CD4-positive, alpha-beta T cell (primary cell): ENCODE results near the gene CYTIP. TPM values are rescaled to one million over a fixed set of nuclear protein-coding genes. Genes with fewer than 3 reads are reported as not detected.

Experiments used
- ATAC-seq: fragments of 200-7000 bp; cut with Tn5 transposase; one replicate; pipeline ENCODE4 v1.10.0; 2022; ENCODE audit warnings: mild to moderate bottlenecking; ENCODE audit not compliant: poor library complexity
- CTCF ChIA-PET: fragments of 350-600 bp; sonication (Branson Sonifier 250); formaldehyde crosslinking; loops from one replicate; lab custom pipeline; 2021; ENCODE audit warnings: antibody characterized with exemption, inconsistent platforms; lab: Charles Lee
- POLR2A ChIA-PET: fragments of 350-600 bp; sonication (Branson Sonifier 250); formaldehyde crosslinking; loops from one replicate; lab custom pipeline; 2021; ENCODE audit warnings: antibody characterized with exemption, inconsistent platforms; lab: Charles Lee
- DNase-seq, 14 experiments: peaks; one replicate each; pipeline ENCODE4 v3.0.0-alpha.2; 2013 to 2020; ENCODE audit warnings: mixed read lengths in 2 of 14
- H3K27ac ChIP-seq, 2 donors: one replicate each; pipeline versions ENCODE4 v1.5.1 to v1.7.0; 2013; ENCODE audit warnings: low read length in 2 of 2, low read depth in 1 of 2, mild to moderate bottlenecking in 1 of 2
- H3K27me3 ChIP-seq, 2 experiments: 1 replicate in 1 of 2; 2 replicates in 1 of 2; pipeline versions ENCODE4 v1.6.1 to v1.7.0; 2013; ENCODE audit warnings: low read length in 2 of 2, control low read depth in 1 of 2, mild to moderate bottlenecking in 1 of 2, moderate library complexity in 1 of 2; ENCODE audit not compliant: insufficient read depth in 2 of 2, control insufficient read depth in 1 of 2
- H3K36me3 ChIP-seq: one replicate; pipeline ENCODE4 v1.6.1; 2013; ENCODE audit warnings: low read length, control low read depth; ENCODE audit not compliant: insufficient read depth
- H3K4me1 ChIP-seq: one replicate; pipeline ENCODE4 v1.6.1; 2013; ENCODE audit warnings: low read length, control low read depth; ENCODE audit not compliant: insufficient read depth
- H3K4me3 ChIP-seq: one replicate; pipeline ENCODE4 v1.5.1; 2013; ENCODE audit warnings: mild to moderate bottlenecking, low read length, moderate library complexity
- H3K9me3 ChIP-seq, 2 experiments: 1 replicate in 1 of 2; 2 replicates in 1 of 2; pipeline versions ENCODE4 v1.6.1 to v1.7.0; 2013; ENCODE audit warnings: low read length in 2 of 2, mild to moderate bottlenecking in 2 of 2, control low read depth in 1 of 2, moderate library complexity in 1 of 2; ENCODE audit not compliant: control insufficient read depth in 1 of 2, insufficient read depth in 1 of 2
- H3K27ac Mint-ChIP-seq: one replicate; pipeline ENCODE4 v1.8.0; 2020; ENCODE audit warnings: mixed read lengths
- H3K27me3 Mint-ChIP-seq: one replicate; pipeline ENCODE4 v1.8.0; 2021; ENCODE audit warnings: mixed read lengths
- H3K36me3 Mint-ChIP-seq: one replicate; pipeline ENCODE4 v1.8.0; 2021; ENCODE audit warnings: low read depth, mixed read lengths
- H3K4me1 Mint-ChIP-seq: one replicate; pipeline ENCODE4 v1.8.0; 2021; ENCODE audit warnings: low read depth, mixed read lengths
- H3K4me3 Mint-ChIP-seq: one replicate; pipeline ENCODE4 v1.8.0; 2020; ENCODE audit warnings: mild to moderate bottlenecking, mixed read lengths
- H3K9me3 Mint-ChIP-seq: one replicate; pipeline ENCODE4 v1.8.0; 2020; ENCODE audit warnings: mixed read lengths
- CTCF ChIP-seq: fragments of 200-600 bp; IDR thresholded peaks from one replicate; pipeline ENCODE4 v1.8.0; 2022; ENCODE audit warnings: antibody characterized with exemption, mild to moderate bottlenecking
- intact Hi-C, 2 experiments: fragments of 100-400 bp; cut with DNase I in 1 of 2; cut with micrococcal nuclease in 1 of 2; formaldehyde crosslinking; loops; one replicate each; pipeline versions ENCODE4 v1.15.1 to v1.9.0; 2023 to 2025; cut with DNase I, micrococcal nuclease
- total RNA-seq, 174 experiments: library from RNA in 2 of 174; stranded (reverse) in 2 of 174; gene quantifications; one replicate each; pipeline ENCODE4 v1.2.3 and lab custom pipeline; 2021 to 2026

CYTIP gene
- total RNA-seq, 2 experiments from 2014 or later: 474 to 490 TPM

GRCh38 chr2:157488877-157489276 lies 45.0 kb upstream of the CYTIP start:
- H3K36me3 Mint-ChIP-seq: no peaks in the 10 kb centered on the region
- H3K27ac Mint-ChIP-seq: no peak overlapping the region
- no peak overlapping the region for H3K4me3 Mint-ChIP-seq
- POLR2A ChIA-PET: interaction anchor here (1.4 to 5.2 kb wide), 5 partner anchors 19 to 76 kb away, joined by 3 to 24 read pairs (median 7); partner anchors contain the start of gene CYTIP
- DNase-seq (no peak), ATAC-seq (no peak)
- peaks cover 59% of the 10 kb centered on the region for H3K4me1 Mint-ChIP-seq
- no peaks in the 10 kb centered on the region for H3K27me3 Mint-ChIP-seq
- H3K9me3 ChIP-seq: no peaks in the 10 kb centered on the region
- H3K27ac ChIP-seq: no peak overlapping the region
- CTCF ChIA-PET: interaction anchor here (1.3 to 8.5 kb wide), 3 partner anchors 46 to 162 kb away, joined by 3 to 62 read pairs (median 4); partner anchors contain the start of gene ERMN
- H3K27me3 ChIP-seq: no peaks in the 10 kb centered on the region
- no peaks in the 10 kb centered on the region for H3K36me3 ChIP-seq
- TF ChIP-seq CTCF: no peak
- H3K9me3 Mint-ChIP-seq: no peaks in the 10 kb centered on the region
- H3K4me1 ChIP-seq: peaks cover 7% of the 10 kb centered on the region
- no peak overlapping the region for H3K4me3 ChIP-seq
- intact Hi-C loops: loop anchor here (2.0 to 5.0 kb wide), 2 partner anchors 18 to 37 kb away; no protein-coding TSS in a partner anchor

- H3K4me3 ChIP-seq: no peak overlapping the region
- no peaks in the 10 kb centered on the region for H3K36me3 Mint-ChIP-seq
- no peaks in the 10 kb centered on the region for H3K9me3 ChIP-seq
- intact Hi-C loops: loop anchor here (2.0 to 5.0 kb wide), 2 partner anchors 17 to 35 kb away; no protein-coding TSS in a partner anchor
- H3K9me3 Mint-ChIP-seq: no peaks in the 10 kb centered on the region
- POLR2A ChIA-PET: interaction anchor here (0.8 to 5.2 kb wide), 6 partner anchors 18 to 75 kb away, joined by 3 to 24 read pairs (median 6); partner anchors contain the start of gene CYTIP
- peaks cover 6% of the 10 kb centered on the region for H3K4me1 ChIP-seq
- no peak overlapping the region for H3K27ac ChIP-seq
- peaks cover 49% of the 10 kb centered on the region for H3K4me1 Mint-ChIP-seq
- H3K4me3 Mint-ChIP-seq: no peak overlapping the region
- CTCF ChIA-PET: interaction anchor here (2.1 to 8.5 kb wide), 2 partner anchors 152 to 161 kb away, joined by 4 to 62 read pairs; partner anchors contain the start of gene ERMN
- DNase-seq: no peak
- H3K27me3 ChIP-seq: no peaks in the 10 kb centered on the region
- no peaks in the 10 kb centered on the region for H3K27me3 Mint-ChIP-seq
- no peaks in the 10 kb centered on the region for H3K36me3 ChIP-seq
- peak; percentile 47 for ATAC-seq
- TF ChIP-seq CTCF: no peak
- H3K27ac Mint-ChIP-seq: peak overlapping the region; percentile 25
These were observed 43.9 kb upstream of the CYTIP start for GRCh38 chr2:157487747-157488146.

- H3K27me3 Mint-ChIP-seq: no peaks in the 10 kb centered on the region
- peaks cover 1% of the 10 kb centered on the region for H3K4me1 ChIP-seq
- no peak overlapping the region for H3K4me3 ChIP-seq
- POLR2A ChIA-PET: interaction anchor here (1.7 to 5.2 kb wide), 3 partner anchors 17 to 75 kb away, joined by 7 to 24 read pairs (median 8); partner anchors contain the start of gene CYTIP
- no peak overlapping the region for H3K27ac ChIP-seq
- H3K4me3 Mint-ChIP-seq: no peak overlapping the region
- H3K36me3 Mint-ChIP-seq: no peaks in the 10 kb centered on the region
- peak overlapping the region; percentile 25 for H3K27ac Mint-ChIP-seq
- H3K9me3 ChIP-seq: no peaks in the 10 kb centered on the region
- H3K36me3 ChIP-seq: no peaks in the 10 kb centered on the region
- TF ChIP-seq CTCF: no peak
- intact Hi-C loops: loop anchor here in 1 of 2 experiments (5.0 kb wide), 1 partner anchor 35 kb away; no protein-coding TSS in a partner anchor
- ATAC-seq (no peak), DNase-seq (no peak)
- no peaks in the 10 kb centered on the region for H3K27me3 ChIP-seq
- H3K9me3 Mint-ChIP-seq: no peaks in the 10 kb centered on the region
- H3K4me1 Mint-ChIP-seq: peaks cover 44% of the 10 kb centered on the region
- CTCF ChIA-PET: interaction anchor here (2.1 to 8.5 kb wide), 2 partner anchors 151 to 160 kb away, joined by 4 to 62 read pairs; partner anchors contain the start of gene ERMN
These were observed 43.4 kb upstream of the CYTIP start for GRCh38 chr2:157487271-157487610.
